ENCODE measurements around the gene KLK5.
"Not testable (repeated sequence)": the region's sequence is repeated elsewhere in the genome, so short reads cannot be mapped to it uniquely, and the experiment has no call there.

Gene KLK5

DNA sequence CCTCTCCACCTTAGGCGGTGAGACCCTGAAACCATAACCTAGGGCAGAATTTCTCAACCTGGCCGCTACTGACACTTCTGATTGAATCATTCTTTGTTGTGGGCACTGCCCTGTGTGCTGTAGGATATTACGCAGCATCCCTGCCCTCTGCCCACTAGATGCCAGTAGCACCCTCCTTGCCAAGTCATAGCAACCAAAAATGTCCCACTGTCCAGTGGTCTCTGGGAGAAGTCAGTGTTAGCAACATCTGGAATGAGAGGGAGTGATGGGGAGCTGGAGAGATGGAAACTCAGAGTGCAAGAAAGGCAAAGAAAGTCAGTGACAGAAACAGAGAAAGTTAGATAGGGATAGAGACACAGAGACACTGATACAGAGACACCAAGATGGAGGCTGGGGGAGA, 55.2 kb downstream of the KLK5 start:
- Histone ChIP-seq H3K27ac (ENCODE audit: low read length) (no peak overlapping the region), H3K9me3 (ENCODE audit: control insufficient read depth in 1 of 2, low read length in 2 of 2) (no peaks in the 10 kb centered on the region), H3K4me3 (ENCODE audit: low read depth in 1 of 2, low read length in 2 of 2) (no peak overlapping the region), H3K27me3 (ENCODE audit: low read depth, low read length) (no peaks in the 10 kb centered on the region), H3K36me3 (ENCODE audit: control insufficient read depth in 1 of 2, insufficient read depth in 2 of 2, low read length in 2 of 2) (no peaks in the 10 kb centered on the region), H3K4me1 (ENCODE audit: control insufficient read depth in 1 of 2, insufficient read depth in 2 of 2, low read length in 2 of 2) (no peaks in the 10 kb centered on the region)

DNA sequence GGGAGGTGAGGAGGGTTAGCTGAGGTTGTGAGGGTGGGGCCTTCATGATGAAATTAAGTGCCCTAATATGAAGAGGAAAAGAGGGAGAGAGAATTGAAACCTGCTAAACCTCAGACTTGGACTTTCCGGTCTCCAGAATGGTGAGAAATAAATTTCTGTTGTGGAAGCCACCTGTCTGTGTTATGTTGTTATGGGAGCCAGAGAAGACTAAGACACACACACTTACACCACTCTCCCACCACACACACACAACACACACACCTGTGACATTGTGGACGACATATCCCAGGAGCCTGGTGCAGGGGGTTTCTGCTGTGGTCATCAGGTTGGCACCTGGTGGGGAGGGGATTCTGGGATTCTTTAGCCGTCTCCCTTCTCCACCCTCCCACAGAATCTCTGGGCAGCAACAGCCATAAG, 55.6 kb downstream of the KLK5 start:
- Histone ChIP-seq H3K4me1 (ENCODE audit: control insufficient read depth in 1 of 2, insufficient read depth in 2 of 2, low read length in 2 of 2) (no peaks in the 10 kb centered on the region), H3K27me3 (ENCODE audit: low read depth, low read length) (no peaks in the 10 kb centered on the region), H3K4me3 (ENCODE audit: low read depth in 1 of 2, low read length in 2 of 2) (no peak overlapping the region), H3K9me3 (ENCODE audit: control insufficient read depth in 1 of 2, low read length in 2 of 2) (no peaks in the 10 kb centered on the region), H3K36me3 (ENCODE audit: control insufficient read depth in 1 of 2, insufficient read depth in 2 of 2, low read length in 2 of 2) (no peaks in the 10 kb centered on the region), H3K27ac (ENCODE audit: low read length) (no peak overlapping the region)

DNA sequence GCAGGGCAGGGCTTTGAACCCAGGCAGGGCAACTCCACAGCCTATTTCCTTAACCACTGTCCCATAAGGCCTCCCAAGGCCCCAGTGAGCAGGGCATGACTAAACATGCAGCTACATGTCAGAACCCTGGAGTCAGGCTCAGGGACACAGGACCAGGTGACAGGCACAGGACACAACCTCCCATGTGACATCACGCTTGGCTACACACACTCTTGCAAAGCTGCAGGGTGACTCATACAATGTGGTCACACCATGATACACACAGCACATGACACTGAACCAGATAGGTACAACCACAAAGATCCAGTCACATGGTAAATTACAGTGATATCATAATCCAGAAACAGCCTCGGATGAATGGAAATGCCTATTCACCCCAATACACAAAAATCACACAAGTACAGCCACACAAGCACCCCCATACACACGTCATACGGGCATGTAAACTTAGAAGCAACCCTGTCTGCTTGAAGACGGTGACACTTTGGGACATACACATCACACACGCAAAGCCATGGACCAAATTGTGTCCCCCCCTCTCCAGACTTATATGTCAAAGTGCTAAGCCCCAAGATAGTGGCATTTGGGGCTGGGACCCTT, 56.1 kb downstream of the KLK5 start:
- Histone ChIP-seq H3K4me3 (ENCODE audit: low read depth in 1 of 2, low read length in 2 of 2) (no peak overlapping the region), H3K36me3 (ENCODE audit: control insufficient read depth in 1 of 2, insufficient read depth in 2 of 2, low read length in 2 of 2) (no peaks in the 10 kb centered on the region), H3K27ac (ENCODE audit: low read length) (no peak overlapping the region), H3K27me3 (ENCODE audit: low read depth, low read length) (no peaks in the 10 kb centered on the region), H3K9me3 (ENCODE audit: control insufficient read depth in 1 of 2, low read length in 2 of 2) (no peaks in the 10 kb centered on the region), H3K4me1 (ENCODE audit: control insufficient read depth in 1 of 2, insufficient read depth in 2 of 2, low read length in 2 of 2) (no peaks in the 10 kb centered on the region)

DNA sequence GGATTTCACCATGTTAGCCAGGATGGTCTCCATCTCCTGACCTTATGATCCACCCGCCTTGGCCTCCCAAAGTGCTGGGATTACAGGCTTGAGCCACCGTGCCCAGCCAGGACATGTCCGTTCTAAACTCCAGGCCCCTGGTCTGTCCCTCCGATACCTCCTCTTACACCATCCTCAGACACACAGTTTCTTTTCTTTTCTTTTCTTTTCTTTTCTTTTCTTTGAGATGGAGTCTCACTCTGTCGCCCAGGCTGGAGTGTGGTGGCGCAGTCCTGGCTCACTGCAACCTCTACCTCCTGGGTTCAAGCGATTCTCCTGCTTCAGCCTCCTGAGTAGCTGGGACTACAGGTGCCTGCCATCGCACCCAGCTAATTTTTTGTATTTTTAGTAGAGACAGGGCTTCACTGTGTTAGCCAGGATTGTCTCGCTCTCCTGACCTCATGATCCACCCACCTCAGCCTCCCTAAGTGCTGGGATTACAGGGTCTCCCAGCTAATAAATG, 56.7 kb downstream of the KLK5 start:
- not testable (repeated sequence) for H3K27me3 ChIP-seq (ENCODE audit: low read depth, low read length); H3K36me3 ChIP-seq (ENCODE audit: control insufficient read depth in 1 of 2, insufficient read depth in 2 of 2, low read length in 2 of 2); H3K9me3 ChIP-seq (ENCODE audit: control insufficient read depth in 1 of 2, low read length in 2 of 2); H3K27ac ChIP-seq (ENCODE audit: low read length); H3K4me3 ChIP-seq (ENCODE audit: low read depth in 1 of 2, low read length in 2 of 2); H3K4me1 ChIP-seq (ENCODE audit: control insufficient read depth in 1 of 2, insufficient read depth in 2 of 2, low read length in 2 of 2)

DNA sequence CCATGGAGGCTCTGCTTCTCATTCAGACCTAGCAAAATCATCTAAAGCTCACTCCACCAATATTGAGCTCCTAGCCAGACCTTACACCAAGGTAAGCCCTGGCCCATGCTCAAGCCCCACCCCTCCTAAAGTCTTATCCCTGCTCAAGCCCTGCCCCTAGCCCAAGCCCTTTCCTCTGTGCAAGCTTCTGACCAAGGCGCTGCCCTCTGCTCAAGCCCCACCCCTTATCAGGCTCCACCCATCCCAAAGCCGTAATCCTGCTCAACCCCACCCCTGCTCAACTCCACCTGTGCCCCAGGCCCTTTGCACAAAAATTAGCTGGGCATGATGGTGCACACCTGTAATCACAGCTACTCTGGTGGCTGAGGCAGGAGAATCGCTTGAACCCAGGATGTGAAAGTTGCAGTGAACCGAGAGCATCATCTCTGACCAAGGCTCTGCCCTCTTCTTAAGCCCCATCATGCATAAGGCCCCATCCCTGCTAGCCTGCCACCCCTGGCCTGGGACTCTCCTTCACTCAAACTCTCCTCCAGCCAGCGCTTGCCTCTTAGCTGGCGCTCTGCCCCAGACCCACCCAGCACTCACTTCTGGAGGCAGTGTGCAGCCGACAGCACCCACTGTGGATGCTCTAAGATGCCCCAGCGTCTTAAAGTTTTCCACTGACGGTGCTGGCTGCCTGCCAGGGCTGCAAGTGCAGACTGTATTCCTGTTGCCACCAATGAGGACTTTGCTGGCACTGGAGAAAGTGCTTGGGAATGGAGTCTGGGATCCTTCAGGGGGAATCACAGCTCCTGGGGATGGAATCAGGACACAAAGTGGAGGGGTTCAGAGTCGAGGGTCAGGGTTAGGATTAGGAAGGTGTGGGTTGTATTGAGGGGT, 58.1 kb downstream of the KLK5 start:
- H3K4me3 ChIP-seq (ENCODE audit: low read depth in 1 of 2, low read length in 2 of 2), result no peak overlapping the region
- no peaks in the 10 kb centered on the region for H3K27me3 ChIP-seq (ENCODE audit: low read depth, low read length)
- H3K4me1 ChIP-seq (ENCODE audit: control insufficient read depth in 1 of 2, insufficient read depth in 2 of 2, low read length in 2 of 2), result no peaks in the 10 kb centered on the region
- no peaks in the 10 kb centered on the region for H3K9me3 ChIP-seq (ENCODE audit: control insufficient read depth in 1 of 2, low read length in 2 of 2)
- no peak overlapping the region for H3K27ac ChIP-seq (ENCODE audit: low read length)
- no peaks in the 10 kb centered on the region for H3K36me3 ChIP-seq (ENCODE audit: control insufficient read depth in 1 of 2, insufficient read depth in 2 of 2, low read length in 2 of 2)

Measured in muscle layer of duodenum (tissue), 2 donors.